Activated T-helper 1 cell treated with anti-CD3 and anti-CD28 coated beads, Interleukin-12 subunit alpha, Interleukin-12 subunit beta, Interleukin-2, Interleukin-4 antibody, amounts not matched to agents 30 ng/mL and 10 ng/mL and 1 ng/mL, durations not matched to agents 14 hours and 24 hours and 36 hours (primary cell): ENCODE results near the gene FCRL3. TPM values are rescaled to one million over a fixed set of nuclear protein-coding genes. Genes with fewer than 3 reads are reported as not detected.
"Not testable (repeated sequence)": the region's sequence is repeated elsewhere in the genome, so short reads cannot be mapped to it uniquely, and the experiment has no call there.

Source experiments
- DNase-seq: peaks from one replicate; pipeline ENCODE4 v3.0.0; 2021; ENCODE audit warnings: low spot score
- H3K27ac Mint-ChIP-seq: one replicate; pipeline ENCODE4 v1.8.0; 2021; ENCODE audit warnings: mild to moderate bottlenecking, mixed read lengths
- H3K27me3 Mint-ChIP-seq: one replicate; pipeline ENCODE4 v1.8.0; 2022; ENCODE audit warnings: mild to moderate bottlenecking, moderate library complexity, mixed read lengths; ENCODE audit not compliant: insufficient read depth
- H3K36me3 Mint-ChIP-seq: one replicate; pipeline ENCODE4 v1.8.0; 2021; ENCODE audit warnings: low read depth, mixed read lengths
- H3K4me1 Mint-ChIP-seq: one replicate; pipeline ENCODE4 v1.8.0; 2021; ENCODE audit warnings: low read depth, mixed read lengths
- H3K4me3 Mint-ChIP-seq: one replicate; pipeline ENCODE4 v1.8.0; 2021; ENCODE audit warnings: mild to moderate bottlenecking, moderate library complexity, mixed read lengths
- H3K9me3 Mint-ChIP-seq: one replicate; pipeline ENCODE4 v1.8.0; 2021; ENCODE audit warnings: mixed read lengths
- intact Hi-C: fragments of 100-400 bp; cut with micrococcal nuclease; formaldehyde crosslinking; loops from one replicate; pipeline ENCODE4 v1.15.1; 2024
- total RNA-seq: library from RNA; stranded (reverse); gene quantifications from 2 replicates; pipeline ENCODE4 v1.2.3, GENCODE V29; 2022

The FCRL3 gene
- total RNA-seq, result 0.05 and 0.32 TPM in 2 replicates

DNA sequence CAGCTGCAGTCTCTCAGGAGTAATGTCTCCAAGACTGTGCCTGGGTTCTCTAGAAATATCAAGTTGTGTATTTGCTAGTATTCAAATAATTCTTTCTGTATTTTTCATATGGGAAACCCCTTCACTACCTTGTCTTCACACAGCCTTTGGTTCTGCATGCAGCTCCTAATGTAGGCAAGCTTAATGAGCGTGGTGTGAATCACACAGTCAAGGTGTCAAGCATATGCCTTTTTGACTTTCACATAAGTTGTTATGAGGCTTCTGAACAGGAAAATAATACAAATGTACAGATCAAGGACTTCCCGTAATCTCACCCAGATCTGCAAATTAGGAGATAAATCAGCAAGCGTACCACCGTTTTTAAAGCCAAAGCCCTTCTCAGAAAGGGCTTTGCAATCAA lies at the start of gene FCRL3:
FCRL3 (minus strand) TSS at position 38 of the 400 bp plus-strand sequence. CDS start 280 bp downstream, outside the sequence.
- H3K27ac Mint-ChIP-seq, result no peak within 1 kb of the TSS
- intact Hi-C loops, result no loop called here
- no peak for DNase-seq
- no peaks in the 10 kb centered on the region for H3K9me3 Mint-ChIP-seq
- peaks cover 8% of the 10 kb centered on the region for H3K27me3 Mint-ChIP-seq
- no peak within 1 kb of the TSS for H3K4me3 Mint-ChIP-seq
- H3K36me3 Mint-ChIP-seq, result no peaks in the 10 kb centered on the region
- no peaks in the 10 kb centered on the region for H3K4me1 Mint-ChIP-seq

DNA sequence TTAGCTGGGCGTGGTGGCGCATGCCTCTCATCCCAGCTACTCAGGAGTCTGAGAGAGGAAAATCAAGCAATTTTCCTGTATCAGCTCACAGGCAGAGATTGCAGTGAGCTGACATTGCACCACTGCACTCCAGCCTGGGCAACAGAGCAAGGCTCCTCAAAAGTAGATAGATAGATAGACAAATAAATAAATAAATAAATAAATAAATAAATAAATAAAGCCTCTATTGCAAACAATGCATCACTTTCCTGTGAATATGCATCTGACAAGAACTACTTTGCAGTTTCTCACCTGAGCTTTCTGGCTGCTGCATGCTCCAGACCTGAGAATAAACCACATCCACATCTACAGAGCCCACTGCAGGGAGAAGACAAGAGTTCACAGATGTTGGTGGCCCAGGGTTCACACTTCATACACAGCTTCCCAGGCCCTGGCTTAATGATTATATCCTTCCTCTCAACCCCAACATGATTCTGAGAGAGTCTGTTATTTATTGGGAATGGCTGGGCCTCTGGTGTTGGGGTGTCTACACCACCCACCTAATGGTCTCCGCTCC lies 47.8 kb upstream of the FCRL3 start:
- no peak overlapping the region for H3K4me3 Mint-ChIP-seq
- intact Hi-C loops, result no loop called here
- H3K27ac Mint-ChIP-seq, result no peak overlapping the region
- H3K9me3 Mint-ChIP-seq, result no peaks in the 10 kb centered on the region
- H3K4me1 Mint-ChIP-seq, result no peaks in the 10 kb centered on the region
- no peak for DNase-seq
- no peaks in the 10 kb centered on the region for H3K27me3 Mint-ChIP-seq
- H3K36me3 Mint-ChIP-seq, result no peaks in the 10 kb centered on the region

DNA sequence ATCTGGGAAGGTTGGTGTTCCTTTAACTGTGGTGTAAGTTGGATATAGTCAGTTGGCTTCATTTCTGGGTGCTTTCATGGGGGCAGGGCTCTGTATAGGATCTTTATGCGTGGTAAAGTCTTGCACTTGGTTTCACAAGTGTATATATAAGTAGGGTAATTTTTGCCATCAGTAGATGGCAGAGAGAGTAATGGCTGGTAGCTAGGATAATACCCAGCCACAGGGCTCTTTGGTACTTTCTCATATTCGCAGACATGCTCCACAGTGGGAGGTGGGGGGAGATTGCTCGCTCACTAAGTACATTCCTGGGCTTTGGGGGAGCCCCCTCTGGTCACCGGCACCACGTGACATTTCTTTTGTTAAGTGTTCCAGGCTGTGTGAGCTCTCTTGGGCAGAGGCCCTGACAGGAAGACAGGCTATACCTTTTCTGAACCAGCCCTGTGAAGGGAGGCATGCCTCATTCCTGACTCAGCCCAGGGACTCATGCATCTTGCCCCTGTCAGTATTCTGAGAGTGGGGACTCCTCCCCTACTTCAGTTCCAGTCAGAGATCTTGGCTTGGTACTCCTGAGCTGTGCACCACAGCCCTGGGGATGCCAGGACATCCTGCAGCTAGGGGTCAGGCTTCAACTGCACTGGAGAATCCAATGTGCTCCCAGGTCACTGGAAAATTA lies 38.8 kb upstream of the FCRL3 start:
- H3K9me3 Mint-ChIP-seq, result no peaks in the 10 kb centered on the region
- no peaks in the 10 kb centered on the region for H3K36me3 Mint-ChIP-seq
- no peak overlapping the region for H3K4me3 Mint-ChIP-seq
- no peaks in the 10 kb centered on the region for H3K4me1 Mint-ChIP-seq
- intact Hi-C loops, result no loop called here
- H3K27me3 Mint-ChIP-seq, result peaks cover 4% of the 10 kb centered on the region
- no peak for DNase-seq
- no peak overlapping the region for H3K27ac Mint-ChIP-seq

GRCh38 chr1:157735991-157736390 lies 35.4 kb upstream of the FCRL3 start:
- H3K36me3 Mint-ChIP-seq, intact Hi-C loops, H3K4me3 Mint-ChIP-seq, H3K4me1 Mint-ChIP-seq, H3K27me3 Mint-ChIP-seq, H3K27ac Mint-ChIP-seq, H3K9me3 Mint-ChIP-seq, DNase-seq: not testable (repeated sequence)

DNA sequence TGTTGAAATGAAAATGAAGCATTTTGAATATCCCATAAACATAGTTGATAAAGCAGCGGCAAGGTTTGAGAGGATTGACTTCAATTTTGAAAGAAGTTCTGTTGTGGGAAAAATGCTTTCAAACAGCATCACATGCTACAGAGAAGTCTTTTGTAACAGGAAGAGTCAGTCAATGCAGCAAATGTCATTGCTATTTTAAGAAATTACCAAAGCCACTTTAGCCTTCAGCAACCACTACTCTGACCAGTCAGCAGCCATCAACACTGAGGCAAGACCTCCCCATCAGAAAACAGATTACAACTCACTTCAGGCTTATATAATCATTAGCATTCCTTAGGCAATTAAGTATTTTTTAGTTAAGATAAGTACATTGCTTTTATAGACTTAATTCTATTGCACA lies 33.8 kb upstream of the FCRL3 start:
- H3K27ac Mint-ChIP-seq, result no peak overlapping the region
- no peaks in the 10 kb centered on the region for H3K4me1 Mint-ChIP-seq
- no peak for DNase-seq
- H3K9me3 Mint-ChIP-seq, result no peaks in the 10 kb centered on the region
- peaks cover 4% of the 10 kb centered on the region for H3K27me3 Mint-ChIP-seq
- H3K36me3 Mint-ChIP-seq, result no peaks in the 10 kb centered on the region
- H3K4me3 Mint-ChIP-seq, result no peak overlapping the region
- intact Hi-C loops, result no loop called here

GRCh38 chr1:157732755-157733154 lies 32.2 kb upstream of the FCRL3 start:
- Mint-ChIP-seq H3K4me1 (no peaks in the 10 kb centered on the region), H3K36me3 (no peaks in the 10 kb centered on the region), H3K4me3 (no peak overlapping the region), H3K27ac (no peak overlapping the region), H3K9me3 (no peaks in the 10 kb centered on the region), H3K27me3 (peaks cover 4% of the 10 kb centered on the region)
- intact Hi-C loops, result no loop called here
- no peak for DNase-seq

DNA sequence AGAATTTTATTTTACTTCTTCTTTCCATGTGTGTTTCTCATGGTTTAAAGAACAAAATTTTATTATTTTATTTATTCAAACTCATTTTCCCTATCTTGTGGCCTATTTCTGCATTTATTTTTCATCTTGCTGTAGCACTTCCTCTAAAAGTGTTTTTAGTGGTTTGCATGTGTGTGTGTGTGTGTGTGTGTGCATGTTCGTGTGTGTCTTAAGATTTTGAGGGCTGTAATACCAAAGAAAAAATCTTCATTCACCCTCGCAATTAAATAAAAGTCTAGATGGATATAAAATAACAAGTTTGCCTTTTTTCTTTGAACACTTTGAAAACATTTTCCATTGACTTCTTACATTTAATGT lies 24.6 kb upstream of the FCRL3 start:
- Mint-ChIP-seq H3K4me3 (no peak overlapping the region), H3K27ac (no peak overlapping the region), H3K36me3 (no peaks in the 10 kb centered on the region), H3K4me1 (no peaks in the 10 kb centered on the region), H3K27me3 (no peaks in the 10 kb centered on the region), H3K9me3 (peaks cover 14% of the 10 kb centered on the region)
- DNase-seq, result no peak
- intact Hi-C loops, result no loop called here

DNA sequence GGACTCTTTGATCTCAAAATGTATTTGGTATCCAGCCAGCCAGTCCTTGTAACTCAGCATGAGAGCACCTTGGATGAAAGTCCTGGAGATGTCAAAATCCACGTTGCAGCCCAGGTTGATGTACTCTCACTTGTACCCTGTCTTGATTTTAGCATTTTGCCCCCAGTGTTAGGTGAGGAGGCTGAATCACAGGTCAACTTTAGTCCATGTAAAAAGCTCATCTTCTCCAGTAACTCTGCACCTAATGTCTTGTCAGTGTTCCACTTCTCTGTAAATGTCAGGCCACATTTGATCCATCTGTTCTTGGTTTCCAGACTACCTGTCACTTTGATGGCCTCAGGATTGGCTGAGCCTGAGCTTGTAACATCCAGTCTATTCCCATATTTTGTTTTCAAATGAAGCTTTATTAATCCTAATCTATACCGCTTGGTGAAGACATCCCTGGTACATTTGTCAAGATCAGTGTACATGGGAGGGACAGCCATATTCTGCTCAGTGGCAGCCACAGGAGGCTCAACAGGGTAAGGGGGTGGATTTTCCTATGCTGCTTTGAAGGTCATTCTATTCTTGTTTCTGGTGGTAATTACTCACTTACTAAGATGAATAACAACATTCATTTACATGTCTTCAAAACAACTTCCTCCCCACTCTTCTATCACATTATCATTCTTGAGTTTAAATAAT lies 24.1 kb upstream of the FCRL3 start:
- peaks cover 14% of the 10 kb centered on the region for H3K9me3 Mint-ChIP-seq
- H3K4me3 Mint-ChIP-seq, result no peak overlapping the region
- no peaks in the 10 kb centered on the region for H3K36me3 Mint-ChIP-seq
- intact Hi-C loops, result no loop called here
- no peaks in the 10 kb centered on the region for H3K4me1 Mint-ChIP-seq
- no peak for DNase-seq
- no peaks in the 10 kb centered on the region for H3K27me3 Mint-ChIP-seq
- no peak overlapping the region for H3K27ac Mint-ChIP-seq

- no peaks in the 10 kb centered on the region for H3K27me3 Mint-ChIP-seq
- no peak overlapping the region for H3K4me3 Mint-ChIP-seq
- H3K9me3 Mint-ChIP-seq, result peaks cover 14% of the 10 kb centered on the region
- no peaks in the 10 kb centered on the region for H3K4me1 Mint-ChIP-seq
- no peak overlapping the region for H3K27ac Mint-ChIP-seq
- H3K36me3 Mint-ChIP-seq, result no peaks in the 10 kb centered on the region
- intact Hi-C loops, result no loop called here
- no peak for DNase-seq
Observed at GRCh38 chr1:157723157-157723556, 22.6 kb upstream of the FCRL3 start.

GRCh38 chr1:157721985-157722384 lies 21.4 kb upstream of the FCRL3 start:
- no peaks in the 10 kb centered on the region for H3K27me3 Mint-ChIP-seq
- intact Hi-C loops, result no loop called here
- no peak overlapping the region for H3K27ac Mint-ChIP-seq
- H3K9me3 Mint-ChIP-seq, result peaks cover 14% of the 10 kb centered on the region
- H3K36me3 Mint-ChIP-seq, result no peaks in the 10 kb centered on the region
- no peak for DNase-seq
- no peak overlapping the region for H3K4me3 Mint-ChIP-seq
- H3K4me1 Mint-ChIP-seq, result no peaks in the 10 kb centered on the region

- Mint-ChIP-seq H3K27me3 (no peaks in the 10 kb centered on the region), H3K27ac (no peak overlapping the region), H3K4me1 (no peaks in the 10 kb centered on the region), H3K9me3 (peaks cover under 1% of the 10 kb centered on the region), H3K4me3 (no peak overlapping the region), H3K36me3 (no peaks in the 10 kb centered on the region)
- intact Hi-C loops, result no loop called here
- no peak for DNase-seq
Observed at GRCh38 chr1:157715736-157716135, 15.2 kb upstream of the FCRL3 start.

DNA sequence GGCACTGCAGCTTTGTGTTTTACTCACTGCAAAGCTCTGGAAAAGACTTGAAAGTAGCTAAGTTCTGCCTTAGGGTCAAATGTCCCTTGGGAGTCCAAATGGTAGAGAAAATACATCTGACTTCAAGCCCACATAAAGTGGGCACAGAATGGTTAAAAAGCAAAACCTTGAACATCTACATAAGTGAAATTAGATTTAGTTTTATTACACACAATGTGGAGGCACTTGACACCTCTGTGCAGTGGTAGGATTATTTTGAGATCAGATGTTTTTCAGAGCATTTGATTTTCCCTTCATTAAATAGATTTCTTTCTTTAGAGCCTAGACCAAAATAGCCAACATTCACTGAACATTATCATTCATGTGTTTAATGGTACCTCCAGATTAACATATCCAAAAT lies 11.2 kb upstream of the FCRL3 start:
- Mint-ChIP-seq H3K27ac (no peak overlapping the region), H3K9me3 (no peaks in the 10 kb centered on the region), H3K36me3 (no peaks in the 10 kb centered on the region), H3K4me3 (no peak overlapping the region), H3K27me3 (no peaks in the 10 kb centered on the region), H3K4me1 (no peaks in the 10 kb centered on the region)
- DNase-seq, result no peak
- intact Hi-C loops, result no loop called here

GRCh38 chr1:157704878-157705277 lies 4.3 kb upstream of the FCRL3 start:
- no peaks in the 10 kb centered on the region for H3K4me1 Mint-ChIP-seq
- no peak overlapping the region for H3K4me3 Mint-ChIP-seq
- no peaks in the 10 kb centered on the region for H3K27me3 Mint-ChIP-seq
- DNase-seq, result no peak
- H3K9me3 Mint-ChIP-seq, result no peaks in the 10 kb centered on the region
- H3K36me3 Mint-ChIP-seq, result no peaks in the 10 kb centered on the region
- intact Hi-C loops, result no loop called here
- no peak overlapping the region for H3K27ac Mint-ChIP-seq
